Occipital lobe (tissue), 2 donors: ENCODE results near the gene CRMP1. TPM values are rescaled to one million over a fixed set of nuclear protein-coding genes. Genes with fewer than 3 reads are reported as not detected.

Experiments
- DNase-seq: peaks from one replicate; lab custom pipeline; 2025; lab: John Stamatoyannopoulos, UW
- total RNA-seq: library from RNA; depleted of rRNA; stranded (reverse); fragments of >200 nt; gene quantifications from one replicate; pipeline ENCODE4 v1.2.3, GENCODE V29; 2014

The CRMP1 gene
- total RNA-seq, 1 donor from 2014 or later = 555 TPM

DNA sequence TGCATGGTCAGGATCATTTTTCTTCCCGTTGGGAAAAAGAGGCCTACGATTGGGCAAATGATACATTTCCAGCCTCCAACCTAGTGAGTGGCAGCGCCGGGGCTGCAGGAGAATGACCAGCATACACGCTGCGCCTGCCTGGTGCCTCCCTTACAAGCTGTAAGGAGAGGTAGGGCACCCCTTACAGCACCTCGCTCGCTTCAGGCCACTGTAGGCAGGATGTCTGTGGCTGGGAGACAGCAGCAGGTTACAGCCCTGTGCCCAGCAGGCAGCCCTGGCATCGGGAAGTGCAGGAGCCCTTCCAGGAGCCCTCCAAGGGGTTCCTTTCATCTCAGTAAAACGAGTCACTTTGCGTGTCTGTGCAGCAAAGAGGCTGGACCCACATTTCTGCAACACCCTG lies 93.5 kb downstream of the CRMP1 start:
- no peak for DNase-seq

DNA sequence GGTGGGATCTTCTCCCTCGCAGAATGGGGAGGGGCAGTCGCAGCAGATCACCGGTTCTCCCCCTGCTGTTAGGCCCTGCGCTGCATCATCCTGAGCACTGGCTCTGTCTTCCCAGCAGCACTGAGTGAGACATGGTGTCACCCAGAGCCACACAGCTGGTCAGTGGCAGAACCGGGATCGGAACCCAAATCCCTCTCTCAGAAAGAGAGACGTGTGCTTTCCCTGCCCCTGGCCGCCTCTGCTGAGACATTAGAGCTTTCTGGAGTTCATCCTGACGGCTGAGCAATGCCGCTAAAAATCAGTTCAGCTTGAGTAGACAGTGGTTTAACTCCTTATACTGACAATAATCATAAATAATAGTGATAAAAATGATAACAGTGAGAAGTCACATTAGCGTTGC lies 93.9 kb downstream of the CRMP1 start:
- DNase-seq = no peak

DNA sequence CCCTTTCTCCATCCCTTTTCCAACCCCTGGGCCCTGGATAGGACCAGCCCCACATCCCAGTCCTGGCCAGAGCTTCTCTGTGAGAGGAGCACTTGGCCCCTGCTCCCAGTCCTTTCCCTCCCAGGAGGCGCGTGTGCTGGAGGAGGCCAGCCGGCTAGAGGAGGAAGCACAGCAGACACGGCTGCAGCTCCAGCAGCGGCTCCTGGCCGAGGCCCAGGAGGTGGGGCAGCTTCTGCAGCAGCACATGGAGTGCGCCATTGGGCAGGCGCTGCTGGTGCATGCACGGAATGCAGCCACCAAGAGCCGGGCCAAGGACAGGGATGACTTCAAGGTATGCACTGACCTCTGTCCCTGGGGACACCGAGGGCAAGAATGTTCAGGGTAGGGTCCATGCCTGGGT lies 94.4 kb downstream of the CRMP1 start:
- no peak for DNase-seq

DNA sequence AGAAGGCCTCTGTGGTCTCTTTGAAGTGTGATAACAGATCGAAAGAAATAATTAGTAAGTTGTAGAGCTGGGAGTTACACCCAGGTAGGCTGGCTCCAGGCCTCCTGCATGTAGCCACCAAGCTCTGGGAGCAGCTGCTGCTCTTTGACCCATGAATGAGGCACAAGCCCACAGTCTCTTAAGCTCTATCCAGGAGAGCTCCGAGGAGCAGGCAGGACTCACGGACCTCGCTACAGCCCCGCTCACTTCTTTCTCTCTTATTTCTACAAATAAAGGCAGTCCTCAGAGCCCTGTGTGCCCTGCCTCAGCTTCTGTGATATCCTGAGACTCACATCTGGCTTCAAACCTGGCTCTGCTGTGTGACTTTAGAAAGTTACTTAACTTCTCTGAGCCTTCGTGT lies 95.0 kb downstream of the CRMP1 start:
- DNase-seq = no peak

DNA sequence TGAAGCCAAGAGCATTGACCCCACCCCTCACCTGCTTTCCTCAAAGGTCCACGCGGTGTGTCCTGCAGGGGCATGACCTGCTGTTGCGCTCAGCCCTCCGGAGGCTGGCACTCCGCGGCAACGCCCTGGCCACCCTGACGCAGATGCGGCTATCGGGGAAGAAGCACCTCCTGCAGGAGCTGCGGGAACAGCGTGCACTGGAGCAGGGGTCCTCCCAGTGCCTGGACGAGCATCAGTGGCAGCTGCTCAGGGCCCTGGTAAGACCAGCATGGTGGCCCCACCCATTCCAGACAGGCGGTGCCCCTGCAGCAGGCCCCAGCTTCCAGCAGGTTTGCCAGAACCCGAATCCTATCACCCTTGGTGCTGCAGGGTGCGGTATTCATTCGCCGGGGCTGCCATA lies 95.9 kb downstream of the CRMP1 start:
- DNase-seq = no peak

DNA sequence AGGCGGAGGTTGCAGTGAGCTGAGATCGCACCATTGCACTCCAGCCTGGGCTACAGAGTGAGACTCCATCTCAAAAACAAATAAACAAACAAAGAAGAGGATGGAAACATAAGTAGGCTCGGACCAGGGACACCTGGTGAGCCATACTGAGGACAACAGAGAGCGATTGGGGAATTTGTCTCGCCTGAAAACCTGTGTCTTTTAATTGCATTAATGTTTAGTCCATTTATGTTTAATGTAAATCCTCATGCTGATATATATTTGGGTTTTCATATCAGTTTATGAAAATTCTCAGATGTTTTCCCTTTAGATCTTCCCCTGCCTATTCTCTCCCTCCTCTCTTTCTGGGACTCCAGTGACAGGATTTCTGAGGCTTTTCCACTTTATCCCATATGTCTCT lies 97.3 kb downstream of the CRMP1 start:
- no peak for DNase-seq

DNA sequence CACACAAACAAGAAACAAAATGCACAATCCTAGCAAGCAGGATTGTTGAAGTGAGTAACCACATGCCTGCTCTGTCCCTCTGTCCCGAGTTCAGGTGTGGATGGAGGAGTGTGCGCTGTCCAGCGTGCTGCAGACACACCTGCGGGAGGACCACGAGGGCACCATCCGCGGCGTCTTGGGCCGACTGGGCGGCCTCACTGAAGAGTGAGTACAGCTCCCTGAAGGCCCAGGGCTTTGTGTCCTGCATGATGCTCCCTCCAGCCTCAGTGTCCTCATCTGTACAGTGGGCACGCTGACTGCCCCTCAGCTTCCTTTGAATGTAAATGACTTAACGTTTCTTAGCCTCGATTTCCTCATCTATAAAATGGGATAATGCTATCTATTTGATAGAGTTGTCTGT lies 99.4 kb downstream of the CRMP1 start:
- no peak for DNase-seq

DNA sequence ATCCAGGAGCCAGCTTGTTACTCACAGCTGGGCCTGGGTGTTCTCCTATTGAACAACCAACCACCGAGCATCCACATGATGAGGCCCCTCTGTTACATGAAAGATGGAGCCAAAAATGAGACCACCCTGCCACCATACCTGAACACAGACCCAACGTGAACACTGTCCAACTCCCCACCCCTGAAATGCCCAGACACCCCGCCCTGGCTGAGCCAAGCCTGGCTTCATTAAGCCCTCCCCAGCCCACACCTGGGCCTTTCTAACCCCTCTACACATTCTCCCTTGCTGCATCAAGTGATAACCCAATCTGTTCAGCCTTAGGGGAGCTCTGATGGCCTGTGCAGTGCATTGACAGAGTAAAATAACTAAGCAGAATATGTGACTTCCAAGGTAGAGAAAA lies 101.2 kb downstream of the CRMP1 start:
- no peak for DNase-seq

DNA sequence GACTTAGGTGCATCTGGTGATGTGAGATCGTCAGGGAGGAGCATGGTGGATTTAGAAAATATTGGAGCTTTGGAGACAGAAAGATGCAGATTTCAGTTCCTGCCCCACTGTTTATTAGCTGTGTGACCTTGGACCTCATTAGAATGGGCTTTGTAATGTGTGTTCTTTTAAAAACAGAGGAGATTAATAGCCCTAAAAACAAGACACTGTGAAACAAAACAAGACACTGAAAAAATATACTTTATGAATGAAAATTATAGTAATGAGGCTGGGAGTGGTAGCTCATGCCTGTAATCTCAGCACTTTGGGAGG lies 102.4 kb downstream of the CRMP1 start:
- DNase-seq = no peak

DNA sequence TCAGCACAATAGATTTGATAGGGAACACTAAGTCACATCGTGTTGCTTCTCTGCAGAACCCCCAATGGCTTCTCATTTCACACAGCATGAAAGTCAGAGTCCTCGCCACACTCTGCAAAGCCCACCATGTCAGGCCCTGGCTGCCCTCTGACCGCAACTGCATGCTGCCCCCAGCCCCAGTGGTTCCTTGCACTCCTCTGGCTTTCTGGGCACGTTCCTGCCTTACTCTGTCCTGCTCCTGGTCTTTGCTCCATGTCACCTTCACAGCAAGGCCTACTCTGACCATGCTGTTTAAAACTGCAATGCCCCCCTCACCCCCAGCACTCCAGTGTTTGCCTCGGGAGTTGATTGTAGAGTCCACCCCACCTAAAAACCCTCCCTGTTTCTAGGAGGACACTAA lies 103.7 kb downstream of the CRMP1 start:
- DNase-seq = no peak

DNA sequence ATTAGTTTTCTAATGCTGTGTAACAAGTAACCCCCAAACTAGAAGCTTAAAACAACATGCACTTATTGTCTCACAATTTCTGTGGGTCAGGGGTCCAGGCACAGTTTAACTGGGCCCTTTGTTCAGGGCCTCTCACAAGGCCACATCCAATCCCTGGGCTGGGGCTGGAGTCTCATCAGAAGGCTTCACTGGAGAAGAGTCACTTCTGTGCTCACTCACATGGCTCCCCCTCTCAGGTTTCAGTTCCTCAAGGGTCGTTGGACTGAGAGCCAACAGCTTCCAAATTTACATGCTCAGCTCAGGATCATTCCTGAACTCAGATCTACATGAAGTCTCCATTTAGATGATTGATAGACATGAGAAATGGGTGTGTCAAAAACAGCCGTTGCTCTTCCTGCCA lies 104.7 kb downstream of the CRMP1 start:
- DNase-seq = no peak

DNA sequence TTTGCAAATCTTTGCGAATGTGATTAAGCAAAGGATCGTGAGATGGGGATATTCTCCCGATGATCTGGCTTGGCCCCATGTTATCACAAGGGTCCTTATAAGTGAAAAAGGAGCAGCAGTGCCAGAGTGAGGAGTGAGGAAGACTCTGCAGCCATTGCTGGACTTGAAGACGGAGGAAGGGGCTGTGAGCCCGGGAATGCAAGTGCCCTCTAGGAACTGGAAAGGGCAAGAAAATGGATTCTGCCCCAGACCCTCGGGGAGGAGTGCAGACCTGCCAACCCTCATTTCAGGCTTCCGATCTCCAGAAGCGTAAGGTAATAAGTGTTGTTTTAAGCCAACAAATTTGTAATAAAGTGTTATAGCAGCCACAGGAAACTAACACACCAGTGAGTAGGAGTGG lies 105.6 kb downstream of the CRMP1 start:
- DNase-seq = no peak

DNA sequence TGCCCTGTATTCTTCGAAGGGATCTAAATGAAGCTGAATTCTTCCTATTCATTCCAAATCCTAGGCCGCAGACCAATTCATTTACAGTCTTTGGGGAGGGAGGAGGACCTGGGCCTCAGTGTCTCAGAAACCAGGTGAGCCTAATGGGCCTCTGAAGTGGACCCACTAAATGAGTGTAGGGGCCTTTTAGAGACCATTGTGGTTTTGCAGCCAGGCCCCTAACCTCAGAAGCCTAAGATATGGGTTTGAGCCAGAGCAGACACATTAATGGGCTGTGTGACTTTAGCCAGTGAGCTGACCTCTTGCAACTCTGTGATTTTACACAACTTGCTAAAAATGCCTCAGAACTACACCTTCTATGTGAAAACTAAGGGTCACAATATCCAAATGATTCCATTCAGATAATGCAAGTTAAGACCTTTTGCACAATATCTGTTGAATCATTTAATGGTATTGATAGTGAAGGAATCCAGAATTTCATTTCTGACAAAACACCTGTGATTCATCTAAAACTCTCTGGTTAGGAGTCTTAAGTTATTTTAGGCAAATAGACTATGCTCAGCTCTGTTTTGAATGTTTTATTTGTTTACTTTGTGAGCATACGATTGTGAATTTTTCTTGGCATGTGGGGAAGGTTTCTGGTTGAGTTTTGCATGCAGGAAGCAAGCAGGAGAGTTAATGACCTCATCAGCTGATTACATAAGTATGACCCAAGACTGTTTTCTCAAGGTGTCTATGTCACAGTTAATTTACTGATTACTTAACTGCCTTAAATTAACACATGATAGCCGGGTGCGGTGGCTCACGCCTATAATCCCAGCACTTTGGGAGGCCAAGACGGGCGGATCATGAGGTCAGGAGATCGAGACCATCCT lies 106.8 kb downstream of the CRMP1 start:
- no peak for DNase-seq

DNA sequence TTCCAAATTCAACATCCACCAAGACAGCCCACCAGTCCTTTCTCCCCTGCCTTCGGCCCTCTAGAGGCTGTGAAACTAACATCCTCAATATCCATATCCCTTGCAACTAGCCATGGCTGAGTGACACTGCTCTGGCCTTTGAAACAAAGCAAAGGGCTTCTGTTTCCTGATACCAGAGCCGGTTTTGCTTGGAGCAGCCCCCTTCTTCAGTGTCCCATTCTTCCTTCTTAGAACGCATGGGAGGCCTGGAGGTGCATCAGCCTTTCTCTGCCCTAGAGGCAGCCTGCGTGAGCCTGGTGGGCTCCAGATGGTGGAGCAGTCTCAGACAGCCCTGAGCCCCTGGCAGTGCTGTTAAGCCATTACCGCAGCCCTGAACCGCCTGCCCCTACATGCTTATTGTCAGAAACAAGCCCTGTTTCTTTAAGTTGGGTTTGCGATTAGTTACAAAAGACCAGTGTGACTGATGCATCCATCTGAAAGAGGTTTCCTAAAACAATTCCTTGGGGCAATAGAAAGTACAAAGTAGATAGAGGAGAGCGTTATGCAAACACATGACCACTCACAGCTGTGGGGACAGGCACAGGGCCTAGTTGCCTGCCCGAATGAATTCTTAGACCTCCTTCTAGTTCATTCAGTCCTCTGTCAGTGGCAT lies 107.8 kb downstream of the CRMP1 start:
- no peak for DNase-seq

DNA sequence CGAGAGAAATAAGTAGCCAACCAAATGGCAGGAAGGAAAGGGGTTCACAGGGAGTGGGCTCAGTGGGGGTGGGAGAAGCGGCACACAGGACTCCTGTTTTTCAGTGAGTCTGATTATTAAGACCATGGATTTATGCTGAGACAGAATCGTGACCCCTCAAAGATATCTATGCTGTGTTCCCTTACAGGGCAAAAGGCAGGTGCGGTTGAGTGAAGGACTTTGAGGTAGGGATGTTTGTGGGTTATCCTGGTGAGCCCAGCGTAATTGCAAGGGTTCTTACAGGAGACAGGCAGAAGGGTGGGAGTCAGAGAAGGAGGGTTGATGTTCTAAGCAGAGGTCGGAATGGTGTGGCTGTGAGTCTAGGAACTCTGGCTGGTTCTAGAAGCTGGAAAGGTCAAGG lies 108.9 kb downstream of the CRMP1 start:
- DNase-seq = no peak

DNA sequence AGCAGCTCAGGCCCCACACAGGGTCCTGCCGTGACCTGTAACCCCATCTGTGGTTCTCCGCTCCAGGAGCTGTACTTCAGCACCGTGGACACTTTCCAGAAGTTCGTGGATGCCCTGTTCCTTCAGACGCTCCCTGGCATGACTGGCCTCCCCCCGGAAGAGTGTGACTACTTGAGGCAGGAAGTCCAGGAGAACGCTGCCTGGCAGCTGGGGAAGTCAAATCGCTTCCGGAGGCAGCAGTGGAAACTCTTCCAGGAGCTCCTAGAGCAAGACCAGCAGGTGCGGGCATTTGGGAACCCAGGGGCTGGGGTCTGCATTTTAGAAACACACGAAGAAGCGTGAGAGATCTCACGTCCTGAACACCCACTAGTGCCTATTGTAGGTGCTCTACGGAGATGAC lies 109.4 kb downstream of the CRMP1 start:
- DNase-seq = no peak

DNA sequence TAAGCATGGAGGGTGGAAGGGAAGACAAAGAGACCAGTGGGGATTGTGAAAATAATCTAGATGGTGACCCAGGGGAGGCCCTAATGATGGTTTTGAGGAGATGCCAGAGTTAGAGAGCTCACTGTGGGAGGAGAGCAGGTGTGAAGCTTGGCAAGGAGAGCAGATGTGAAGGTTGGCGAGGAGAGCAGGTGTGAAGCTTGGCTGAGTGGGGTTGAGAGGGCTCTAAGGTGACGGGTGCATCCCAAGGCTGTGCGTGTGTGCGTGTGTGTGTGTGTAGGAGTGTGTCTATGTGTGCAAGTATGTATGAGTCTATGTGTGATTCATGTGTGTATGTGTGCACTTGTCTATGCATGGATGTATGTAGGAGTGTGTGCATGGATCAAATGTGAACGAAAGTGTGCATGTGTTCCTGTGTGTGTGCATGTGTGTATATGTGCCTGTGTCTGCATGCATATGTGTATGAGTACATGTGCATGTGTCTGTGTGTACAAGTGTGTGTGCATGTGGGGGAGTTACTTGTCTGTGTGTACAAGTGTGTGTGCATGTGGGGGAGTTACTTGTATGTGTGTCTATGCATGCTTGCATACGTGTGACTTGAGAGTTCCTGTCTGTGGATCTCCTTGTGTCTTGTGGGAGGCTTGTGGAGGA lies 109.9 kb downstream of the CRMP1 start:
- DNase-seq = no peak

DNA sequence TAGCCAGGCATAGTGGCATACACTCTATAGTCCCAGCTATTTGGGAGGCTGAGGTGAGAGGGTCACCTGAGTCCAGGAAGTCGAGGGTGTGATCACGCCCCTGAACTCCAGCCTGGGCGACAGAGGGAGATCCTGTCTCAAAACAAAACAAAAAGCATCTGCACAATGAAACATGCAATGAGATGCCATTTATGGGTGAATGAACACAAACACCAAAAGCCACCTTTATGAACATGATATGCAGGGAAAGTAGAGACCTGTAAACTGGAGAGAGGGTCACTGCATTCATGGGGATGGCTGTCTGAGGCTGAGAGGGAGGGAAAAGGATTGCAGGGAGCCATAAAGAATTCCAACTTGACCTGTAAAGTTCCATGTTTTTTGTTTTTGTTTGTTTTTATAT lies 111.2 kb downstream of the CRMP1 start:
- no peak for DNase-seq

DNA sequence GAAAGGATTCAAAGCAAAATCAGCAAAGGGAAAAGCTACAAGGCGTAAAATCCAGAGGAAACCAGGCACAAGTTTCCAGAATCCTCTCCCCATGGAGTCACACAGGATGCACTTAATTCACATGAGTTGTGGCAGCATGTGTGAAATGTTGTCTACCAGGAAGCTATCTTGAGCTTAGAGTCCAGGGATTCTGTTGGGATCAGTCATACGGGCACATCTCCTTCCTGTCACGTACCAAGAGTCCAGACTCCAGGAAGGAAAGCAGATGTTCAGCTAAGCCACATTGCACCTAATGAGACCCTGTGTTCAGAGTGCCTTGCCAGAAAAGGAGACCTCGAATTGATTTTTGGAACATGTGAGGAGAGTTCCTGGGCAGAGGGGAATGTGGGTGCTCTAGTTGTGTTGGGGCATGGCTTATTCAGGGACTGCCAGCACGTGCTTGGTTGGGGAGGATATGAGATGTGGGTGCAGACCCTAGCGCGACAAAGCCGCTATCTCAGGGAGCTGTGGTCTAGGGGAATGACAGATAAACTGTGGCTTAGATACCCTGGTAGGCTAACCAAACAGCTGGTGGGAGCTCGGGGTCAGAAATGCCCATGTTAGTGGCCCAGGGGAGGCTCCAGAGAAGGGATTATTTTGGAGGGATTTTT lies 111.9 kb downstream of the CRMP1 start:
- DNase-seq = no peak

DNA sequence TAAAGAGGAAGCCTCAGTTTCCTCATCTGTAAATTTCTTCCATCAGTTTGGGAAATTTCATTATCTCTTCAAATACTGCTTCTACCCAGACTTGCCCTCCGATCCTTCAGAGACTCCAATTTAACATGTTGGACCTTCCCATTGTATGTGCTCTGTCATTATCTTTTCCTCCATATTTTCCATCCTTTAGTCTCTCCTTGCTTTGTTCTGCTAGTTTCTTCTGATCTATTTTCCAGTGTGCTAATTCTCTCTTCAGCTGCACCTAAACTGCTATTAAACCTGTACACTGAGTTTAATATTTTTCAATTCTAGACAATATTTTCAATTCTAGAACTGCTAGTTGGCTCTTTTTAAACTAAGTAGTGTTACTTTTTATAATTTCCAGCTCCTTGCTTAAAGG lies 116.4 kb downstream of the CRMP1 start:
- DNase-seq = no peak

DNA sequence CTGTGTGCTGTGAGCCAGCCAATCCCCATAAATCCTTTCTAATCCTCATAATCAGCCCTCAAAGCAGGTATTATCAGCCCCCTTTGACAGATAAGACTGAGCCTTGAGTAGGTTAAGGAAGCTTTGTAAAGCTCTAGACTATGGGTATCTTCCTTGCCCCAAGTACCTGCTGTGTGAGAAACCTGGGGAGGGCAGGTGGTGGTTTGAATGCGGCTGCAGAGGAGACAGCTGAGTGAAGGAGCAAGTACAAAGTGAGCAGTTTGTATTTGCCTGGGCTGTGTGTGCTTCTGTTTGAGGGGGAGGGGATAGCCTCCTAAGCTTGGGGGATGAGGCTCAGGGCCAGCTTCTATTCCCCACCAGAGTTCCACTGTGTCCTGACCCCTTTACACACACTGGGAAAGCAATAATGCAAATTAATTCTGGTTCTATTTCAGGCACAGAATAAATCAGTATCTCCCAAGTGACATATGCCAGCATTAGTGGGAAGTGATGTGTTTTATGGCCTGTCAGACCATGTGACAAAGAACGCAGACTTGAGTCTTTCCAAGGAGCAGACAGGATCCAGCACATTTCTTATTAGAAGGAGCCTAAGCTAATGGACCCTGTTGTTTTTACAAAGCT lies 118.4 kb downstream of the CRMP1 start:
- no peak for DNase-seq

DNA sequence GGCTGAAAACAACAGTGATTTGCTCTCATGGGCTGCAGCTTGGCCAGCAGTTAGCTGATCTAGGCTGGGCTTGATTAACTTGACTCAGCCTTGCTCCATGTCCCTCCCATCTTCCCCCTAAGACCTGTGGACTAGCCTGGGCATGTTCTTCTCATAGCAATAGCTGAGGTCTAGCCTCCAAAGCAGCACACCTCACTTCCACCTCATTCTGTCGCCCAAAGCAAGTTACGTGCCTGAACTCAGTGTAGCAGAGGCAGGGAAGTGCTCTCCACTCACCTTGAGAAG lies 119.7 kb downstream of the CRMP1 start:
- DNase-seq = no peak
